HG02852 (cell line): ENCODE measurements around the gene RPS6KL1.
"Not testable (repeated sequence)": the region's sequence is repeated elsewhere in the genome, so short reads cannot be mapped to it uniquely, and the experiment has no call there.

Experiments used
- ATAC-seq: cut with Tn5 transposase; IDR thresholded peaks from one replicate; pipeline ENCODE4 v1.9.1; 2021; ENCODE audit warnings: mild to moderate bottlenecking, moderate library complexity; ENCODE audit not compliant: unreplicated experiment

The RPS6KL1 gene

DNA sequence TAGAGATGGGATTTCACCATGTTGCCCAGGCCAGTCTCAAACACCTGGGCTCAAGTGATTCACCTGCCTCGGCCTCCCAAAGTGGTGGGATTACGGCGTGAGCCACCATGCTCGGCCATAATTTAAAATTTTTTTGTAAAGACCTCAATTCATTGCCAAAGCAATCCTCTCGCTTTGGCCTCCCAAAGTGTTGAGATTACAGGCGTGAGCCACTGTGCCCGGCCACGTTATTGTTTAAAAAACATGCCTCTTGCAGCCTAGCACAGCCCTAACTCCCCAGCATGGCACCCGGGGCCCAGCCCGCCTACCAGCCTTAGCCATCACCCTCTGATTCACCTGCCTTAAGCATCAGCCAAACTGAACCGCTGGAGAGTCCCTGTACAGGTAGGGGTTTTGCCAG lies 13.1 kb upstream of the RPS6KL1 start:
- ATAC-seq: no peak

DNA sequence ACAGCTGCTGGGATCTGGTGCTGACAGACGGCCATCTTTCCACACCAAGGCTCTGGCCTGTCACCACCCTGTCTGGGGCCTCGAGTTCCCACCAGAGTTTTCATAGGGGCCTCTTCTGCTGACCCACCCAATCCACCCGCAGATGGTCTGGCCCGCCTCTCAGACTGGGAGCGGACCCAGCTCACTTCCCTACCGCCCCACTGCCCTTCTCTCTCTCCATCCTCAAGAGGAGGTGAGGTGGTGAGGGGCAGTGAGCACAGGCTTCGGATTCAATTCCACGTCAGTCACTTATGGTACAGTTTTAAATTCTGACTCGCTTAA lies 12.3 kb upstream of the RPS6KL1 start:
- ATAC-seq: no peak

DNA sequence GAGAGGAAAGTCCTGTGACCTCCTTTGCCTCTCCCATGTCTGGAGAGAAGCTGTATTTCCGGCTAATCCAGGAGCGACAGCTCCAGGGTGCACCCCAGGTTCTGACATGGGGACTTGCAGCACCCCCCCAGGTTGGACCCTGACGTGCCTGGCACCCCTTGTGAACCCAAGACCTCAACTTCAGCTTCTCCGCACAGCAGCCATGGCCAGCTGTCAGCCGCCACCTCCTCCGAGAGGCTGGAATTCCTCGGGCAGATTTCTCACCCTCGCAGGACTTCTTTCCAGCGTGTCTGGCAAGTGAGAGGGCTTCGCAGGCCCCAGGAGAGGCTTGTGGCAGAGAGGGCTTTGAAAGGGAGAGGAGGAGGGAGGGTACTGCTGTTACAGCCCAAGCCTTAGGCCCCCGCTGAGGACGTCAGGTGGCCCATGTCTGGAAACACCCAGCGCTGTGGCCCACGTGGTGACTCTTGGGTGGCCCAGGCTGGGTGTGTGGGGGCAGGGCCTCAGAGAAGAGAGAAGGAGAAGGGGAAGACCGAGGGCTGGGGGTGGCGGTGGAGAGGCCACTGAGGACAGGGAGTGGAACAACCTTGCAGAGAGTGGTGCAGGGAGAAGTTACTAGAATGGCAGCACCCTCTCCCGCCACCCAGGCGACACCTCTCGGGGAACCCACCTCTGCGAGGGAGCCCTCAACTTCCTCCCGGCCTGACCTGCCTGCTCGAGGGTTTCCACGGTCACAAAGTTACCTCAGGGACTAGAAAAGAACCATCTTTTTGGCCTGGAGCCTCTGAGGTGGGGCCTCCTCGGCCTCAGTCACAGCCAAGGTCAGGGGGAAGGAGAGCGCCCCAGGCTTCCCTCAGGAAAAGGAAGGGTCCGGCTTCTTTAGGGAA lies 11.7 kb upstream of the RPS6KL1 start:
- ATAC-seq: no peak

DNA sequence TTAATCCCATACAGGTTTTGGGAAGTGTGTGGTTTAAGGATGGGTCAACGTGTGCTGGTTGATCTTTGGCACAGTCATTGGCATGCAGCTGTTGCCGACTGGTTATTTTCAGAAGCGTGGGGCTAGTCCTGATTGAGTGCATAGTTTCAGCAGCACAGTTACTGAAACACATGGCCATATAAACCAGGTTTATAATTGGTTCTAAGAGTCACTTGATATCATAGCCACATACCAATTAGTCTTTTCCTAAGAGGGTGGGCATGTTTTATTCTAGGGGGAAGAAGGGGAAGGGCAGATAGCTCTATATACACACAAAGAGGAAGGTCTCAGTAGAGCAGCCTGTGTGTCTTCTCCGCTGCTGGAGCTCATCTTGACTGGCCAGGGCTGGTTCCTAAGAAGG lies 11.0 kb upstream of the RPS6KL1 start:
- no peak for ATAC-seq

DNA sequence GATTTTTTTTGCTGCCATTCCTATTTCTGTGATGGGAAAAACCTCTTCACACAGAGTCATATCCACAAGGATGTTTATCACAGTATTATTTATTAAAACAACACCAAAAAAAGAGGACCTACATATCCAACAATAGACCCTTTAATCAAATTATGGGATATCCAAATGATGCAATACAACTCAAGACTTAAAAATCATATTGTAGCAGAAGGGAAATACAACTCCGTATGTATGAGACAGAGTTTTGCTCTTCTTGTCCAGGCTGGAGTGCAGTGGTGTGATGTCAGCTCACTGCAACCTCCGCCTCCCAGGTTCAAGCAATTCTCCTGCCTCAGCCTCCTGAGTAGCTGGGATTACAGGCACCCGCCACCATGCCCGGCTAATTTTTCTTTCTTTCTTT lies 9.9 kb upstream of the RPS6KL1 start:
- not testable (repeated sequence) for ATAC-seq

DNA sequence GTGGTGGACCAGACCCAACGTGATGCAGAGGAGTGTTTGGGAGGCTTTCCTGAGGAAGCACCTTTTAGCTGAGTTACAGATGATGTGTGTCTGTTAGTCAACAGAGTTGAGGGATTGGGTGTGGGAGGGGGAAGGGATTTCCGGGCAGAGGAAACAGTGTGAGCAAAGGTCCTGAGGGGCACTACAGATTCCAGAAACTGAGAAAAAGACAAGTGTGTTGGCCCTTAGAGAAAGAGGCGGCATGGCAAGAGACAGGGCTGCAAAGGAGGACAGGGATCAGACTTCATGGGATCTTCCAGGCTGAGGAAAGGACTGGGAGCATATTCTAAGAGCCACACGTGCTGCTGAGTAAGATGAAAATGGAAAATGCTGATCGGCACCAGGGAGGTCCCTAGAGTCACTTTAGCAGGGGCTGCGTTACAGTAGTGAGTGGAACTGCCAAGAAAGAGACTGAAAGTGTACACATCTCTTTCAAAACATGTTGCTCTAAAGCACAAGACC lies 9.4 kb upstream of the RPS6KL1 start:
- ATAC-seq: no peak

DNA sequence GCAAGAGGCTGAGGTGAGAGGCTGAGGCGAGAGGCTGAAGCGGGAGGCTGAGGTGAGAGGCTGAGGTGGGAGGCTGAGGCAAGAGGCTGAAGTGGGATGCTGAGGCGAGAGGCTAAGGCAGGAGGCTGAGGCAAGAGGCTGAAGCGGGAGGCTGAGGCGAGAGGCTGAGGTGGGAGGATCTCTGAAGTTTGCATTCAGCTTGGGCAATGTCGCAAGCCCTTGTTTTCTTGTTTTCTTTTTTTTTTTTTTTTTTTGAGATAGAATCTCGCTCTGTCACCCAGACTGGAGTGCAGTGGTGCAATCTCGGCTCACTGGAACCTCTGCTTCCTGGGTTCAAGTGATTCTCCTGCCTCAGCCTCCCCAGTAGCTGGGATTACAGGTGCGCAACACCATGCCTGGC lies 8.7 kb upstream of the RPS6KL1 start:
- not testable (repeated sequence) for ATAC-seq

DNA sequence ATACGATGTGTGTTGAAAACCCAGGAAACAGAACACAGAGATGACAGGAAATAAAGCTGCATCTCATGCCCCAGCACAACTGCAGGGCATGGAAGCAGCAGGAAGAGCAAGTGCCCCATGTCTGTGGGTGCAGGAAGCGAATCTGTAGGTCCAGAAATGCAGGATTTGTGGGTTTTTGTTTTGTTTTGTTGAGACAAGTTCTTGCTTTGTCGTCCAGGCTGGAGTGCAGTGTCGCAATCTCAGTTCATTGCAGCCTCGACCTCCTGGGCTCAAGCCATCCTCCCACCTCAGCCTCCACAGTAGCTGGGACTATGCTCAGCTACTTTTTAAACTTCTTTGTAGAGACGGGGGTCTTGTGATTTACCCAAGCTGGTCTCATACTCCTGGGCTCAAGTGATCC lies 6.2 kb upstream of the RPS6KL1 start:
- no peak for ATAC-seq

DNA sequence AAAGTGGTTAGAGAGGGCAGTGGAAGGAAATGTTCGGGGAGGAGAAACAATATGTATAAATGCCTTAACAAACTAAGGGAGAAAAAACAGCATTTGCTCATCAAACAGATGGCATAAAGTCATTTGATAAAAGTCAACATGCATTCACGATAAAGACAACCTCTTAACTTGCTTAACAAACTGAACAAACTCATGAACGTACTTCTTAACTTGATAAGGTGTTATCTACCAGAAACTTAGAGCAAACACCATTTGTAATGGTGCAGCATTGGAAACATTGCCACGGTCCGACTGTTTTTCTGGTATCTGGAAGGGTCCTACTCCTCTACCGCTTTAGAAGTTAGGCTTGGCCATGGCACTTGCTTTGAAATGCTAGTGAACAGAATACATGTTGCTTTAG lies 4.2 kb upstream of the RPS6KL1 start:
- ATAC-seq: no peak

DNA sequence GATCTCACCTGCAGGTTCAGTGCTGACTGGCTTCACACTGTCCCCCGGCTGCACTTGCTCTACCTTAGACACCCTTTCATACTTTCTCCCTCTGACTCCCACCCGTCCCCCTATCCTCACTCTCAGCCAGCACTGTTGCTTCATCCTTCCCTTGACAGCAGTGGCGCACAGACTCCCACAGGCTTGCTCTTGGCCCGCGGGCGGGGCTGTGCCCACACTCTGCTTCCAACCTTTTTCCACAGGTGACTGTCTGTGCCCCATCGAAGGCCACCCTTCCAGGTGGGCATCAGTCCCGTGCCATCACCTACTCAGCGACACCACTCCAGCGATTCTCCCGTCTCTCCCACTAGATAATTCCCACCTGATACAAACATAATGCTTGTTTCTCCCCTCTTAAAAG lies 1.0 kb upstream of the RPS6KL1 start:
- no peak for ATAC-seq

DNA sequence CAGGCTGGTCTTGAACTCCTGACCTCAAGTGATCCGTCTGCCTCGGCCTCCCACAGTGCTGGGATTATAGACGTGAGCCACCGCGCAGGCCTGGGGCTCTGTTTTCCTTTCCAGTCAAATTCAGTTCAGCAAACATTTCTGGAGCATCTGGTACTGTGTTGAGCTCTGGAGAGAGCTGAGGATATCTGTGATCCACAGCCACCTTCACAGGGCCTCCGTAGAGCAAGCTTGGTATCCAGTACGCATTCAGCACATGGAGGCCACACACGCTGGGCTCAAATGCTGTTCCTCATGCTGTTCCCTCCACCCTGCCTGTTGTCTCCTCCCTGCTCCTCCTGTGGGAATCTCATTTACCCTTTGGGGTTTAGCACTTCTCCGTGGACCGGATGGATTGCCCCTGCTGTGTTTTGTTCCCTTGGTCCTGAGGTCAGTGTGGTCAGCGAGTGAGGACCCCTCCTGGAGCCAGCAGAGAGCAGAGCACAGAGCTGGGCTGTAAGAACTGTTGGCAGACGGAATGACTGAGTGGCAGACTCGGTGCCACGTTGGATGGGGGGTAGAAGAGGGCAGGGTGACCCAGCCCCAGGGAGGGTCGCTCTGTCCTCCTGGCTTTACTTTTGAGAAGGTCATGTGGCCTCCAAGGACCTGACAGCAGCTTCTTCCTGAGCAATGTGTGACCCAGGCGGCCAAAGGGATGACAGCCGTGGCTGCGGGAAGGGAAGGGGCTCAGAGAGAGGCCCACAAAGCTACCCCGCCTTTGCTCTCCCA lies 891 bp downstream of the RPS6KL1 start:
- ATAC-seq: no peak

DNA sequence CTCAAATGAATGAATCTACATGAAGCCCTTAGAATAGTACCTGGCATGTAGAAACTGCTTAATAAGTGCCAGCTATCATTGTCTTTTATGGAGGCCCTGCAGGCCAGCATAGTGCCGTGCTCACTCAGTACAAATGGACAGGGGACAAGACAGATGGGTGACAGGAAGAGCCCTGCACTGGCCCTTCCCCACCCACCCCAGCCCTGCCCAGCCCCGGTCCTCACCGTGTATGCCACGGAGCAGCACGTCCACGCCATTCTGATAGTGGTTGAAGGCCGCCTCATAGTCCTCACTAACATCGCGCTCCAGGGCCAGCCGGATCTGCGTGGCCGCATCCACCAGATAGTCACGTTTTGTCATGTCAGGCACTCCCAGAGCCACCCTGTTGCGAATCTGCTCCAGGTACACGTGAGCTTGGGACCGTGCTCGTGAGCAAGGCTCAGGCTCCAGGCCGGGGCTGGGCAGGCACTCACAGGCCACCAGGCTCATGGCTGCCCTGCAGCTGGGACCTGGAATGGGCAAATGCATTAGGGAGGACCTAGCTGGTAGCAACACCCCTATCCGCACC lies 1.9 kb downstream of the RPS6KL1 start:
- ATAC-seq: no peak

DNA sequence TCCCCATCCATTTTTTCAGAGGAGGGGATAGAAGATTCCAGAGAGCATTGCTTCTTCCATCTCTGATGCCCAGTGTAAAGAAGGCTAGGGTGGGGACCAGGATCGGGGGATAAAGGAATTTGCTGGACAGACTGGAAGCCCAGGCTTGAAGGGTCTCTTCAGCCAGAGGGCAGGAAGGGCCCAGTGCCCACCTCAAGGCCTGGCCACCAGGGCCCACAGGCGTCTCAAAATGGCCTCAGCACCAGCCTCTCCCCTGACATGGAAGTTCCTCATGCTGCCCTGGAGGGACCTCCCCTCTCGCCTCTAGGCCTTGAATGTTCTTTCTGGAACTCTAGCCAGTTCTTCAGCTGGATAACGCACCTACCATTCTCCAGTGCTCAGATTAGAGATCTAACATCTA lies 2.8 kb downstream of the RPS6KL1 start:
- no peak for ATAC-seq

DNA sequence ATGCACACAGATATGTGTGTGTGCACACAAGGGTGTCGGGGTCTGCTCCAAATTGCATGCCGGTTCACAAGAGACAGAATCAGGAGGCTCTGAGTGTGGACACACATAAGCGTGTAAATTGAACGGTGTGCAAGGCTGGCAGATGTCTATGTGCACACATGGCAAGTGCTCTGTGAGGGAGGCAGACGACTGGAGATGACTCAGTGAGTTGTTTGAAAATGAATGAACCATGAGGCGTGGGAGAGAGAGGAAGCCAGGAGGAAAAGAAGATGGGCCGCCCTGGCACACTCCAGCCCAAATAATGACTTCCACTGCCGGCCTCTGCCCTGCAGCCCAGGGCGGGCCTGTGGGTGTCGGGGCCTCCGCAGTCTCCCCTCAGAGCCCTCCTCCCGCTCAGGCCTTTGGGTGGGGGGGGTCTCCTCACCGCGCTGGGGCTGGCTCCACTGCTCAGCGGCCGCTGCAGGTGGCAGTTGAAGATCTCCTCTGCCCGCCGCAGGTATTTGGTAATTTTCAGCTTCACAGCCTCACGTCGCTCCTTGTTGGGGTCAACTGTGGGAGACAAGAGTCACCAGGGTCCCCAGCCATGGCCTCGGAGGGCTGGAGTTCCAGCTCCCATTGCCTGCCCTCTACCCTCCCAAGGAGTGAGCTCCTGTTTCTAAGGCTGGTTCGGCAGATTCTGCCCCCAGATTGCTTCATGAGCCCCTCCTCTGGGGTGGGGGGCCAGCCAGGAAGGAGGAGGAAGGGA lies 3.5 kb downstream of the RPS6KL1 start:
- no peak for ATAC-seq

DNA sequence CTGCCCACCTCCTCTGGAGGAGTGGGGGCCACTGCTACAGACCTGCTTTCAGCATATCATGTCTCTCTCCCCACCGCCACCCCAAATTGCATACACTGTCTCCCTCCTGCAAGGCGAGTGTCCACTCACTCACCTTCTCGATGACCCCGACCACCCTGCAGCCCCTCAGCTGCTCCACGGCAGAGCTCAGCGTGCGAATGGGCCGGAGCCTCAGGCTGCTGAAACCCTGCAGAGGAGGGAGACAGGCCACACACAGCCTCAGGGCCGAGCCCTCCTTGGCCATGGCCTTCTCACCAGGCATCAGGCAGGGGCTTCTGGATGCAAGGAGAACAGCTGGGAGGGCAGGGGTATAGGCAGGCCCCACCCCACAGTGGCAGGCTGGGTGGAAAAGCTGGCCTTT lies 4.7 kb downstream of the RPS6KL1 start:
- no peak for ATAC-seq

DNA sequence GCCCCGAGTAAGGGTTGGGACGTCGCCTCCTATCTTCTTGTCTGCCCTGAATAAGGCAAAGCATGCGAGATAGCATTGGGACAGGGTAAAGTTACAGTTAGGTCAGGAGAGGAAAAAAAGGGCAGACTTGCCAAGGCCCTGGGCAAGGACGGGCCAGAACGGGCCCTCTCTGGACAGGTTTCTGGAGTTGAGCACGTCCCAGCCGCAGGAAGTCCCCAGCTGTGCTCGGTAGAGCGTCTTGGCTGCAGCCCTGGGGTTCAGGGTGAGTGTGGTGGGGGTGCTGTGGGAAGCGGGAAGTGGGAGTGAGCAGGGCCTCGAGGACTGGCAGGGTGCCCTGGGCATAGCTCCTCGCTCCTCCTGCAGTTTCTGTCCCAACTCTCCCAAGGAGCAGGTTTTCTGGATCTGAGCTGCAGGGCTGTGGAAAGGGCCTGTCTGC lies 5.4 kb downstream of the RPS6KL1 start:
- ATAC-seq: no peak

DNA sequence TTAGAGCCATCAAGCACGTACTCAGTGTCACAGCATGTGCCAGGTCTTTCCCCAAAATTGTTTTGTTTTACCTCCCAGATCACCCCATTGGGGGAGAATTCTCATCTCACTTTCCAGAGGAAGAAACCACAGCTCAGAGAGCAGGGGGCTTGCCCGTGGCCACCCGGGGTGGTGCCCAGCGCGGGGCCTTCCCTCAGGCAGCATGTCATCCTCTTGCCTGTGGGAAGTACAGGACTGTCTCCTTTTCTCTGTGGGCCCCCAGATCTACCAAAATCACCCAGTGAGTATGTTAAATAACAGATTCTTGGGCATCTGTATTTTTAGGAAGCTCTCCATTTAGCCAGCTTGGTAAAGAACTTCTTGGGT lies 5.9 kb downstream of the RPS6KL1 start:
- no peak for ATAC-seq

DNA sequence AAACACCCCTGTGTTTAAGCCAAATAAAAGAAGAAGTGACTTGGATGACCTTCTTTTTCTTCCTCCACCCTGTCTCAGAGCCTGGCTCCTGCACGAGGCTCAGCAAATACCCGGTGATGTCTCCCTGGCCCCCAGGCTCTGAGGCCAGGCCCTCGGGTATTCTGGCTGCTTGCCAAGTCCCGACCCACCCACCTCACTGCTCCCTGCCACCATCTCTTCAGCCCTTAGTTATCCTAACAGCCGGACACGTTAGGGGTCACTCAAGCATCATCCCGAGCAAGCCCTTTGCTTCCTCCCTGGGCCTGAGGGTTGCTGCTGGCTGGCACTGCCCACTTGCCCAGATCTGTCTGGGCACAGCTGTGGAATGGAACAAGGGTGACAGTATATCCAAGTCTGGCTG lies 7.2 kb downstream of the RPS6KL1 start:
- ATAC-seq: no peak

DNA sequence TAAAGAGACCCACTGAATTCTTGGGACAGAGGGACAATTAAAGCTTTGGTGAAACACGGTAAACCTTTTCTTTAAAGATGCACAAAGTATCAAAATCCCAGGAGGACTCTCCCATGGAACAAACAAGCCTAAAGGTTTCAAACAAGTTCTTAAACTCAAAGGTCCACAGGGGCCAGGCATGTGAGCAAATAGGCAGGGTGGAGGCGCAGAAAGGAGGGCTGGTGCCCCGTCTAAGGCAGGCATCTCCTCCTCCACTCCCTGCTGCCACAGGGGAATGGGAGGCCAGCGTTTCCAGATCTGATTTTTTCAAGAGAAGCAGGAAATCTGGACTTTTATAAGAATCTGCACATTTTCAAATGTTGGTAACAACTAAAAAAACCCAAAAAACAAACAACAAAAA lies 7.6 kb downstream of the RPS6KL1 start:
- no peak for ATAC-seq

DNA sequence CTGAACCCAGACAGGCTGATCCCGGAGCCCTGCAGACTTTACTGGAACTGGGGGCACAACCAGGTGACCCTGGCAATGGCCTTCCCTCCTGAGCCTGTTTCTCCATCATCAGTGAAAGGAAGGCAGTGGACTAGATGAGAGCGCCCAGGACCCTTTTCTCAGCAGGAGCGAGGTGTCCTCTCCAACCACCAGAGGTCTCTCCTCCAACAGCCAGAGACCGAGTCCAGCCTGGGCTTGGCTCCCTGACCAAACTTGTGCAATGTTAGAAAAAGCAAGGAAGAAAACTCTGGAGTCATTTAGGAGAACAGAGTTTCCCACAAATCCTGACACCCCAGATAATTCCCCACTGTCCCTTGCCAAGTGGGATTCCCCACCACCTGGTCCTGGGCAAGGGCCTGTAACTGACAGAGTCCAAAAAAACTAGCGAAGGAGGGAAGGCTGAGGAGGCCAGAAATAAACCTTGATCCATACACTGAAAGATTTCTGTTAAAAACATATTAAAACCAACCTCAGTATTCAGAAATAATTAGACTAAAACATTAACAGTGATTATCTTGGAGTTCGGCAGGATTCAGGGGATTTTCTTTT lies 9.0 kb downstream of the RPS6KL1 start:
- no peak for ATAC-seq

DNA sequence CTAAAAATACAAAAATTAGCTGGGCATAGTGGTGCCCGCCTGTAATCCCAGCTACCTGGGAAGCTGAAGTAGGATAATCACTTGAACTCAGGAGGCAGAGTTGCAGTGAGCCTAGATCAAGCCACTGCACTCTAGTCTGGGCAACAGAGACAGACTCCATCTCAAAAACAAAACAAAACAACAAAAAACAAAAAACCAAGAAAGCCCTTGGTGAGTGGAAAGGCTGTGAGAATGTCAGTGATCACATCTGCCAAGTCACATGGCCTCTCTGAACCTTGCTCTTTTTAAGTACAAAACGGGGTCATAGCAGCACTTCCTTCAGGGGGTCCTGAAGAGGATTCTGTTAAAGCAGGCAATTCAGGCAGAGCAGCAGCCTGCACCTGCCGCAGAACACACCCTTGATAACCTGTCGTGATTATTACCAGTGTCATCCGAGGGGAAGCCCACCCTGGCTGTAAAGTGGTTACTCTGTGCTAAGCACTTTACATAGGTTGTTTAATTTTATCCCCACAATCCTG lies 9.6 kb downstream of the RPS6KL1 start:
- ATAC-seq: no peak
